Myocyte (in vitro differentiated cells): Measurements from ENCODE around the gene CACNA2D3. TPM values are rescaled to one million over a fixed set of nuclear protein-coding genes. Genes with fewer than 3 reads are reported as not detected.

Source experiments
- DNase-seq: peaks from one replicate; pipeline ENCODE4 v3.0.0-alpha.2; 2012; ENCODE audit warnings: low read depth
- total RNA-seq: library from RNA; depleted of rRNA; stranded (reverse); fragments of >200 nt; gene quantifications from 2 replicates; pipeline ENCODE4 v1.2.3, GENCODE V29; 2014

The CACNA2D3 gene
- total RNA-seq, 1 donor from 2014 or later = 0.11 TPM

DNA sequence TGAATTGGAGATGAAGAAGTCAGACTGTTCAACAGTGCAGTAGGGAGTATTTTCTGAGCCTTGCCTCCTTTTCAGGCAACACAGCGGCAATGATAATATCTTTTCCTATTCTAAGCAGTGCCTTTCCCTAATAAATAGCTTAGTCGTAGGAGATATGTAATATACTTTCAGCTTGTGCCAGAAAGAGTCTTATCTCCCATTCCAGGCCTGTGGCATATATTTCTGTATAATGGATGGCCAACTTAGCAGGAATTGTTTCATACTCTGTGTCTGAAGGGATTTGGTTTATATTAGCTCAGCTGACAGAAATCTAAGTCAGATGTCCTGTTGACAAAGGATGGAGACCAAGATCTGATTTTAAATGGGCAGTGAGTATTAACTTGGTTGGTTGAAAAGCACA is 397.1 kb downstream of the CACNA2D3 start:
- no peak for DNase-seq

GRCh38 chr3:54520060-54520459 is 397.7 kb downstream of the CACNA2D3 start:
- no peak for DNase-seq

- no peak for DNase-seq
Observed at GRCh38 chr3:54527521-54527920, 405.2 kb downstream of the CACNA2D3 start.

- DNase-seq = no peak
Observed at GRCh38 chr3:54527953-54528352, 405.6 kb downstream of the CACNA2D3 start.

GRCh38 chr3:54528668-54529067 is 406.3 kb downstream of the CACNA2D3 start:
- no peak for DNase-seq

- no peak for DNase-seq
Observed at GRCh38 chr3:54530091-54530490, 407.7 kb downstream of the CACNA2D3 start.

- no peak for DNase-seq
Observed at GRCh38 chr3:54530944-54531343, 408.6 kb downstream of the CACNA2D3 start.

GRCh38 chr3:54531741-54532140 is 409.4 kb downstream of the CACNA2D3 start:
- DNase-seq = no peak

DNA sequence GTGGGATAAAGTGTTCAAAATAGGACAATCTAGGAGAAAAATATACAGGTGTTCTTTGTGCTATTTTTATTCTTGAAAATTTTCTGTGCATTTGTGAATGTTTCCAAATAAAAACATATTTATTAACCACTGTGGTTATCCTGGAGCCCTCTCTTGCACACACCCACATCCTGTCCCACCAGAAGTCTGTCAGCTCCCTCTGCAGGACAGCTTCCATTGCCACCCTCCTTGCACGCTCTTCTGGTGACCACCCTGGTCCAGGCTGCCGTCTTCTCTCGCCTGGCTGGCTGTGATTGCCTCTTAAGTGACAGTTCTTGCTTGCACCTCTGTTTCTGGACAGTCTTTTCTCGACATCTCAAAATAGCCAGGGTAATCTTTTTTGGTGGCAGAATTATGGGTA is 411.5 kb downstream of the CACNA2D3 start:
- no peak for DNase-seq

- no peak for DNase-seq
Observed at GRCh38 chr3:54535619-54536018, 413.3 kb downstream of the CACNA2D3 start.

- no peak for DNase-seq
Observed at GRCh38 chr3:54536450-54536849, 414.1 kb downstream of the CACNA2D3 start.

GRCh38 chr3:54537506-54537905 is 415.2 kb downstream of the CACNA2D3 start:
- no peak for DNase-seq

DNA sequence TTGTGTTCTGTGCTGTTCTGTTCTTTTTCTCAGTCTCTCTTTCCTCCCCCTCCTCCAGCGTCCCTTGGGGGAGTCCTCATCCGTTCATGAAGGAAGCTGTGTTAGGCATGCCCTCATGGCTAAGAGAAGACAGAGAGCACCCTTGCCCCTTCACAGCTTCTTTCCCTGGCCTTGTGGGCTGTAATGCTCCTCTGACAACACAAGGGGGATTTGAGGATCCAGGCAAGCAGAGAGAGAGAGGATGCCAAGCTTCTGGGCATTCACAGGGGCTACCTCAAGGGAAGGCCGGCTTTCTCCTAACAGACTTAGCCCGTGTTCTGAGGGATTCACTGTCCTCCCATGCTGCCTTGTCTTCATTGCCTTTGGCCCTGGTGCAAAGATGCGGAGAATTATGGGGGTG is 416.0 kb downstream of the CACNA2D3 start:
- no peak for DNase-seq

DNA sequence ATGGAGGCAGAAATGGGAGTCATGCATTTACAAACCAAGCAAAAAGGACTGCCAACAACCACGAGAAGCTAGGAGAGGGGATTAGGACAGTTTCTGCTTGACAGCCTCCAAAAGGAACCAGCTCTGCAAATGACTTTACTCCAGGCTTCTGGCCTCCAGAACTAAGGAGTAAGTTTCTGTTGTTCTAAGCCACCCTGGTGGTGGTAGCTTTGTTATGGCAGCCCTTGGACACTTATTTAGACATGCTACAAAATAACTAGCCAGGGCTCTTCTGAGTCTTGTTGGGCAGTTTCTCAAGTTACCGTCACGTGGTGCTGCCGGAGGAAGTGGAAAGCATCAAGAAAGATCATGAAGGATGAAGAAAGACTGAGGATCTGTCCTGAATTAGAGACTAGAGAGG is 419.0 kb downstream of the CACNA2D3 start:
- no peak for DNase-seq

GRCh38 chr3:54543446-54543845 is 421.1 kb downstream of the CACNA2D3 start:
- no peak for DNase-seq

DNA sequence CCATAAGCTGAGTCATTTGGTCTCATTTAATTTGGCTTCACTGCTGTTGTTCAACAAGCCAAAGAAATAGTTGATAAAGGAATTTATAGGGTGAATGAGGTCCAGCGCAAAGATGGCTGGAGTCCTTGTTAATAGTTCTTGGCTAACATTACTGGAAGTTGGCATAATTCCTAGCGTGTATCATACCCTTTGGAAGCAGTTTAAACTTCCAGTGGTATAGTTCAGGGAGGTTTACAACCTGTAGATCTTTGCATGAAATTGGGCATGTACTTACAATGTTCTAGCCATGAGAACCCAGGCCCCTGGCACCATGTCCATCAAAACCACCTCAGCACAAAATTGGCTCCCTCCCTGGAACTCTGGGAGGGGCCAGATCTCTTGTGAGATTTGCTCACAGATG is 424.7 kb downstream of the CACNA2D3 start:
- no peak for DNase-seq

GRCh38 chr3:54547846-54548245 is 425.5 kb downstream of the CACNA2D3 start:
- no peak for DNase-seq

GRCh38 chr3:54549607-54550220 is 427.4 kb downstream of the CACNA2D3 start:
- DNase-seq = no peak

DNA sequence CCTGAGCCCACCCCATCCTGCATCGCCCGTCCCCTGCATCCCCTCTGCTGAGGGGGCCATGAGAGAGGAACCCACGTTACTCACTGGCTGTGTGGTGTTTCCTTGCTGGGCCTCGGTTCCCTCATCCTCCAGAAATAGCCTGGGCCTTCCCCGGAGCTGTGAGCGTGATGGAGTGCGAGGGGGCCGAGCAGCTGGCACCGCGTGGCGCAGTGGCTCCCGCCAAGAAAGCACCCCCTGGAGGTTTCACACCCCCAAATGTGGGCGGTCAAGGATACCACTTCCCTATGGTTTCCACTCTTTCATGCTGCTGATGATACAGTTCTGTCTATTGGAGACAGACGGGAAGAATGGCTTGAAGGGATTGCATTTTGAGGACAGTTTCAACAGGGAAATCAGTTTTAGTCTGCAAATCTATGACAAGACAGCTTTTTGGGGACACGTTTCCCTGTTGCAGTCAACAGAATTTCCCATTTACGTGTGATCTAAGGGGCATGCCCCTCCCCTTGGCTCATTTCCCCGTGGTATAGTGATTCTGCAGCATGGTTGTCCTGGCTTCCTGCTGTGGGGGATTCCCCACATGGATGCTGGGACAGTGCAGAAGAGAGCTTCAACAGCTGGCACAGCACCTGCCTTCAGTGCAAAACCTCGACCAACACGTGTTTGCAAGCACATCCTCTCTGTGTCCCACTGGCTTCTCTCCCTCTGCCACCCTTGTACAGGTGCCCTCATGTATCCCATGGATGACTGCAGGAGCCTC is 428.0 kb downstream of the CACNA2D3 start:
- DNase-seq = no peak

GRCh38 chr3:54556630-54557029 is 434.3 kb downstream of the CACNA2D3 start:
- DNase-seq = no peak

DNA sequence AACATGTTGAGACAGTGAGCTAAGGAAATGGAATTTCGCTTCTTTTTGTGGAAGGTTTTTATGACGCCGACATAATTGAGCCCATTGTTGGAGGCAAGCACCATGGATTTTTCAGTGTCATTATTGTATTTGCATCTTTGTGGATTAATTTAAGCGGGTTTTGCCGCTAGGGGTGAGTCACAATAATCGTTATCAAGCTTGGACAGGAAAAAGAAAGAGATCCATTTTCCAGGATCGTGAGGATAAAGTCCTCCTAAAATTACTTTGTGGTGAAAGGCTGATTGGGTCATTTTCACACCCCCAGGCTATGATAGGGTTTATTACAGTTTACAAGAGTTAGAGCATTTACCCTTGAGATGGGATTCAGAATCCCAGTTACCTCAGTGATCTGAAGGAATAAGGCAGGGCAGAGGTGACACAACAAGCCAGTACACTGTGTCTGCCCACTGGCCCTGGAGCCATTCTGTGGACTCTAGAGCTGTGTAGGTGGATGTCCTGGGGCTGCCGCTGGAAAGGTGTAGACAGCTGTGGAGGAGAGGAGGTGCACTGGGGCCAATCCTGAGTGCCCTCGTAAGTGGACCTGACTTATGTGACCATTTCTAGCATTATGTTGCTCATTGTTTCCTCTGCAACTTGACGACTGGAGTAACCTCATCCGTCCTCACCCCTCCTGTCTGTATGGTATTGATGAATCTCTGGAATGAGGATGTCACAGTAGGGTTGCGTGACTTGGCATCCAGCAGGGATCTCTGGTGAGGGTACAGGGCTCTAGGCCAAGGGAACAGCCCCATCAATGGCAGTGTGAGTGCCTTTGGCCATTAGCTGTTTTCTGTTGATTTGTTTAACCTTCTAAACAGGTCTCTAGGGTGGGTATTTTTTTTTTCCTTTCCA is 435.4 kb downstream of the CACNA2D3 start:
- DNase-seq = no peak
